NCI-H526 (cell line): ENCODE data around the gene ITGAE.

Source experiments
- DNase-seq, 2 experiments: peaks; one replicate each; lab custom pipeline; 2025; lab: John Stamatoyannopoulos, UW

The ITGAE gene

GRCh38 chr17:3667366-3668278 lies 133.4 kb downstream of the ITGAE start:
- DNase-seq, result peak in 1 of 2 experiments; percentile 67

- DNase-seq, result no peak
Observed at GRCh38 chr17:3666516-3666915, 134.5 kb downstream of the ITGAE start.

- DNase-seq, result no peak
Observed at GRCh38 chr17:3665834-3666233, 135.2 kb downstream of the ITGAE start.
